LNCaP clone FGC (cell line): ENCODE results near the gene CPOX.

ENCODE experiments used
- DNase-seq: peaks from one replicate; pipeline ENCODE4 v3.0.0-alpha.2; 2011; ENCODE audit warnings: low read depth
- H3K4me3 ChIP-seq: 2 replicates; pipeline ENCODE4 v1.5.1; 2011; ENCODE audit warnings: mild to moderate bottlenecking, low read depth, low read length, control low read depth
- CTCF ChIP-seq: IDR thresholded peaks from 2 replicates; pipeline ENCODE4 v1.5.1; 2012; ENCODE audit warnings: mild to moderate bottlenecking; ENCODE audit not compliant: control insufficient read depth, insufficient read depth; ENCODE audit errors: extremely low read depth

Gene CPOX

GRCh38 chr3:98531622-98532274, 61.7 kb downstream of the CPOX start, which contains the start of gene GPR15:
Gene GPR15 (plus strand): TSS chr3:98531978. CDS start chr3:98532034, 56 bp downstream.
- TF ChIP-seq CTCF, result no peak
- no peak within 1 kb of the TSS for H3K4me3 ChIP-seq
- DNase-seq, result no peak

- no peak for DNase-seq
- no peak for TF ChIP-seq CTCF
- no peak overlapping the region for H3K4me3 ChIP-seq
Observed at GRCh38 chr3:98530676-98531075, 62.7 kb downstream of the CPOX start.

GRCh38 chr3:98529856-98530459, 63.5 kb downstream of the CPOX start:
- no peak for DNase-seq
- no peak overlapping the region for H3K4me3 ChIP-seq
- TF ChIP-seq CTCF, result no peak
